Activated naive CD4-positive, alpha-beta T cell treated with anti-CD3 and anti-CD28 coated beads, Interleukin-2, amount 10 ng/mL, durations not matched to agents 7 days and 5 days (primary cell): ENCODE data around the gene PLCD4.

Experiments used
- CTCF ChIA-PET: fragments of 350-600 bp; sonication (Branson Sonifier 250); formaldehyde crosslinking; loops from one replicate; lab custom pipeline; 2021; ENCODE audit warnings: antibody characterized with exemption; lab: Charles Lee
- DNase-seq: peaks from one replicate; pipeline ENCODE4 v3.0.0-alpha.2; 2020
- H3K27ac Mint-ChIP-seq: one replicate; pipeline ENCODE4 v1.8.0; 2021; ENCODE audit warnings: mild to moderate bottlenecking, moderate library complexity, mixed read lengths
- H3K27me3 Mint-ChIP-seq: one replicate; pipeline ENCODE4 v1.8.0; 2021; ENCODE audit warnings: mild to moderate bottlenecking, mixed read lengths
- H3K36me3 Mint-ChIP-seq: one replicate; pipeline ENCODE4 v1.8.0; 2021; ENCODE audit warnings: mixed read lengths
- H3K4me1 Mint-ChIP-seq: one replicate; pipeline ENCODE4 v1.8.0; 2021; ENCODE audit warnings: mixed read lengths
- H3K4me3 Mint-ChIP-seq: one replicate; pipeline ENCODE4 v1.8.0; 2021; ENCODE audit warnings: mild to moderate bottlenecking, moderate library complexity, mixed read lengths
- H3K9me3 Mint-ChIP-seq: one replicate; pipeline ENCODE4 v1.8.0; 2021; ENCODE audit warnings: mixed read lengths

Gene PLCD4

GRCh38 chr2:218638372-218638771 lies 30.7 kb downstream of the PLCD4 start:
- no peaks in the 10 kb centered on the region for H3K27me3 Mint-ChIP-seq
- no peak for DNase-seq
- no peak overlapping the region for H3K4me3 Mint-ChIP-seq
- H3K4me1 Mint-ChIP-seq, result no peaks in the 10 kb centered on the region
- peaks cover 50% of the 10 kb centered on the region for H3K36me3 Mint-ChIP-seq
- no peaks in the 10 kb centered on the region for H3K9me3 Mint-ChIP-seq
- CTCF ChIA-PET, result interaction anchor here (1.2 kb wide), 1 partner anchor 10 kb away, joined by 4 read pairs; no protein-coding TSS in a partner anchor
- no peak overlapping the region for H3K27ac Mint-ChIP-seq

- Mint-ChIP-seq H3K27ac (no peak overlapping the region), H3K4me3 (no peak overlapping the region), H3K27me3 (no peaks in the 10 kb centered on the region), H3K9me3 (no peaks in the 10 kb centered on the region), H3K36me3 (peaks cover 49% of the 10 kb centered on the region), H3K4me1 (no peaks in the 10 kb centered on the region)
- no peak for DNase-seq
- CTCF ChIA-PET, result interaction anchor here (0.9 to 1.1 kb wide), 2 partner anchors 13 to 125 kb away, joined by 3 read pairs; no protein-coding TSS in a partner anchor
Measured at GRCh38 chr2:218642121-218642656, 34.5 kb downstream of the PLCD4 start.

DNA sequence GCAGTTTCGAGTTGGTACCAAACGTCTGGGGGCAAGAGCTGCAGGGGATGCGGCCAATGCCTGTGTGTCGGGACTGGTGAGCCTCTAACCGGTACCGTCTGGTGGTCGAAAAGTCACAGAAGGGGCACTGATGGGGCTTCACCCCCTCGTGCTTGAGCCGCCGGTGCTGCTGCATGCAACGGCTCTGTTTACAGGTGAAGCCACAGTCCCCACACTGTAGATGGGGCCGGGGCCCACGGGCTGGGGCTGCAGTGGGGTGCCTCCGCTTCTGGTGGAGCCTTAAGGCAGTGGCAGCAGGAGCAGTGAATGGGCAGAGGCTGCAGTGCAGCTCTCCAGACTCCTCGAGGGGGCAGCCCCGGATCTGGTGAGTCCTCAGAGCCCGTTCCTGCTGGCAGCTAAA lies 35.1 kb downstream of the PLCD4 start:
- H3K36me3 Mint-ChIP-seq, result peaks cover 48% of the 10 kb centered on the region
- no peak overlapping the region for H3K27ac Mint-ChIP-seq
- no peaks in the 10 kb centered on the region for H3K27me3 Mint-ChIP-seq
- CTCF ChIA-PET, result no interaction called here
- H3K9me3 Mint-ChIP-seq, result no peaks in the 10 kb centered on the region
- no peak overlapping the region for H3K4me3 Mint-ChIP-seq
- DNase-seq, result no peak
- H3K4me1 Mint-ChIP-seq, result no peaks in the 10 kb centered on the region

DNA sequence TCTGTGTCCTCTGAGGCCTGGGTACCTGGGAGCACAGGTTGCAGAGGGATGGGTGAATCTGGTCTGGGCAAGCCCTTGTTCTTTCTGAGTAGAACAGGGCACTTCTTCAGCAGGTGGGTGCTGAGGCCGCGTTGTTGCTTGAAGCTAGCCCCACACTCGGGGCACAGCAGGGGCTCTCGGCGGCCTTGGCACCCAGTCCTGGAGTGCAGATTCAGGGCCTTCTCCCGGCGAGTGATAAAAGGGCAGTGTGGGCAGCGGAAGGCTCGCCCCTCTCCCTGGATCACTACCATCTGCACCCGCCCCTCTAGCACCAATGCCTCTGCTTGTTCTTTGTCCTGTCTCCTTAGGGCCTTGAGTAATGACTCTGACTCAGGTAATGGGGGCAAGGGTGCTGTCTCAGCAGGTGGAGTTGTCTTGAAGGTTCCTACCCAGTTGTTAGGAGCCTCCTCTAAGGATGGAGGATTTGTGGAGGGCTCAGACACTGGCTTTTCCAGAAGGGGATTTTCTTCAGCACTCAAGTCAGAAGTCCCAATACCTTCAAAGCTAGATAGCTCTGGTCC lies 36.1 kb downstream of the PLCD4 start:
- H3K27me3 Mint-ChIP-seq, result no peaks in the 10 kb centered on the region
- H3K9me3 Mint-ChIP-seq, result no peaks in the 10 kb centered on the region
- H3K36me3 Mint-ChIP-seq, result peaks cover 50% of the 10 kb centered on the region
- H3K27ac Mint-ChIP-seq, result no peak overlapping the region
- no peak for DNase-seq
- CTCF ChIA-PET, result no interaction called here
- H3K4me1 Mint-ChIP-seq, result peaks cover 4% of the 10 kb centered on the region
- no peak overlapping the region for H3K4me3 Mint-ChIP-seq

- H3K36me3 Mint-ChIP-seq, result peaks cover 51% of the 10 kb centered on the region
- no peaks in the 10 kb centered on the region for H3K27me3 Mint-ChIP-seq
- H3K27ac Mint-ChIP-seq, result no peak overlapping the region
- no peaks in the 10 kb centered on the region for H3K9me3 Mint-ChIP-seq
- CTCF ChIA-PET, result no interaction called here
- H3K4me3 Mint-ChIP-seq, result no peak overlapping the region
- DNase-seq, result no peak
- peaks cover 4% of the 10 kb centered on the region for H3K4me1 Mint-ChIP-seq
Measured at GRCh38 chr2:218644721-218645120, 37.0 kb downstream of the PLCD4 start.

DNA sequence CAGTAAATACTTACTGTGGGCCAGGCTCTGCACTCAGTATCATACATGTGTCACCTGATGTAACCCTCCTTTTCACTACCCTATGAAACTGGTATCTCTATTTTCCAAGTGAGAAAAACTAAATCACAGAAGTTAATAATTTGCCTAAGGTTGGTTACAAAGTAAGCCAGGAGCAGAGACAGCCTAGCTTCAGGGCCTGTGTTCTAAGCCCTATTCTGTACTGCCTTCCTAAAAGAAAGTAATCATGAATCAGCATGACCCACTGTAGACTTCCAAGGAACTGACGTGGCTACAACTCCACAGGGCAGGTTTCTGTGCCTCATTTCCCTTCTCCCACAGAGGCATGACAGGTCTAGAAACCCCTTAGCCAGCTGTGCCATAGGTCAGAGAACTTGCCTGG lies 37.4 kb downstream of the PLCD4 start:
- Mint-ChIP-seq H3K4me3 (no peak overlapping the region), H3K4me1 (peaks cover 4% of the 10 kb centered on the region), H3K27me3 (no peaks in the 10 kb centered on the region), H3K9me3 (no peaks in the 10 kb centered on the region), H3K27ac (no peak overlapping the region), H3K36me3 (peaks cover 52% of the 10 kb centered on the region)
- CTCF ChIA-PET, result interaction anchor here (4.5 kb wide), 1 partner anchor 13 kb away, joined by 42 read pairs; the partner anchor contains the start of genes BCS1L and ZNF142
- DNase-seq, result no peak

DNA sequence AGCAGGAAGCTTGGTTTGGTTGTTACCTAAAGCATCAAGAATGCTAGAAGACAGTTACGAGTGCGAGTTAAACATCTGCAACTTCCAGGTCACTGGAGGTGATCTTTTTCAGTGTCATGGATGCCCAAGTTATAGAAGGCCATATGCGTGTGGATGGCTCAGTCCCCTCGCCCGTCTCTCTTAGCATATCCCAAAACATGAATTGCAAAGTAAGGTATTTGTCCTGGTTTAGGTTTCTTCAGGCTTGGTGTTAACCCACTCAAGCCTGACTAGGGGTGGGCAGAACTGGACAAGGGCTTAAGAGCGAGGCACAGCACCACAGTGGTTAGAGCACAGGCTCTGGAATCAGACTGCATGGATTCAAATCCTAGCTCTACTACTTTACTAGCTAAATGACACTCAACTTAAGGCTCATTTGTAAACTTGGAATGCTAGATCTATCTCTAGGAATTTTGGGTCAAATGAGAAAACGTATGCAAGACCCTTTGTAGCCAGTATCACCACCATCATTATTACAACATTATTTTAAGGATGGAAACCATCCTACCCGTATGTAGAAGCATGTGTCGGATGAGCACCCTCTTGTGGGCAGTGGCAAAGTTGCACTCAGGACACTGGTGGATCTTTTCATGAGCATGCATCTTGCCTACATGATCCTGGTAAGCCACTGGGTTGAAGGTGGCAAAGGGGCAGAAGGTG lies 40.5 kb downstream of the PLCD4 start:
- CTCF ChIA-PET, result interaction anchor here (0.6 to 4.5 kb wide), 10 partner anchors 9 to 376 kb away, joined by 3 to 42 read pairs (median 4); partner anchors contain the start of genes BCS1L, PLCD4, TMBIM1 and ZNF142
- no peak overlapping the region for H3K4me3 Mint-ChIP-seq
- H3K27ac Mint-ChIP-seq, result no peak overlapping the region
- DNase-seq, result peak; percentile 72
- H3K27me3 Mint-ChIP-seq, result no peaks in the 10 kb centered on the region
- peaks cover 57% of the 10 kb centered on the region for H3K36me3 Mint-ChIP-seq
- H3K4me1 Mint-ChIP-seq, result peaks cover 4% of the 10 kb centered on the region
- no peaks in the 10 kb centered on the region for H3K9me3 Mint-ChIP-seq

GRCh38 chr2:218648787-218649100 lies 41.0 kb downstream of the PLCD4 start:
- Mint-ChIP-seq H3K4me3 (no peak overlapping the region), H3K27ac (no peak overlapping the region), H3K9me3 (no peaks in the 10 kb centered on the region), H3K36me3 (peaks cover 57% of the 10 kb centered on the region), H3K4me1 (peaks cover 4% of the 10 kb centered on the region), H3K27me3 (no peaks in the 10 kb centered on the region)
- no peak for DNase-seq
- CTCF ChIA-PET, result interaction anchor here (1.0 to 4.5 kb wide), 3 partner anchors 9 to 22 kb away, joined by 3 to 42 read pairs (median 4); partner anchors contain the start of genes BCS1L and ZNF142

DNA sequence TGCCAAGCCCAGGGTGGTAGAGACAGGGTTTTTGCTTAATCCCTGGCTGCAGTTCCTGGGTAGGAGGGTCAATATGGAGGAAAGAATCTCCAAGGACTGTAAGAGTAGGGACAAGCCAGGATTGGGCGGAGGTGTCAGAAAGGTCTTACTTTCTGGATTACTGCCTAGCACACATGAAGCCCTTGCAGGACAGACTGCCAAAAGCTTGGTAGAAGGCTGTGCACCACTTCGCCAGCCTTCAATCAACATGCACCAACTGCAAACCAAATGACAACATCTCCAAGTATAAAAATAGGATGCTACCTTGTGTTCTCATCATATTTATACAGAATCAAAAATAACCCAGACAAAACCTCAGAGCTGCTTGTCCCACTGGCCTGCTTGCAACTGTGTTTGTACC lies 48.1 kb downstream of the PLCD4 start:
- CTCF ChIA-PET, result interaction anchor here (4.8 kb wide), 1 partner anchor 8 kb away, joined by 42 read pairs; no protein-coding TSS in a partner anchor
- peaks cover 36% of the 10 kb centered on the region for H3K36me3 Mint-ChIP-seq
- H3K4me3 Mint-ChIP-seq, result no peak overlapping the region
- no peaks in the 10 kb centered on the region for H3K27me3 Mint-ChIP-seq
- no peak overlapping the region for H3K27ac Mint-ChIP-seq
- no peaks in the 10 kb centered on the region for H3K9me3 Mint-ChIP-seq
- DNase-seq, result no peak
- H3K4me1 Mint-ChIP-seq, result peaks cover 33% of the 10 kb centered on the region

DNA sequence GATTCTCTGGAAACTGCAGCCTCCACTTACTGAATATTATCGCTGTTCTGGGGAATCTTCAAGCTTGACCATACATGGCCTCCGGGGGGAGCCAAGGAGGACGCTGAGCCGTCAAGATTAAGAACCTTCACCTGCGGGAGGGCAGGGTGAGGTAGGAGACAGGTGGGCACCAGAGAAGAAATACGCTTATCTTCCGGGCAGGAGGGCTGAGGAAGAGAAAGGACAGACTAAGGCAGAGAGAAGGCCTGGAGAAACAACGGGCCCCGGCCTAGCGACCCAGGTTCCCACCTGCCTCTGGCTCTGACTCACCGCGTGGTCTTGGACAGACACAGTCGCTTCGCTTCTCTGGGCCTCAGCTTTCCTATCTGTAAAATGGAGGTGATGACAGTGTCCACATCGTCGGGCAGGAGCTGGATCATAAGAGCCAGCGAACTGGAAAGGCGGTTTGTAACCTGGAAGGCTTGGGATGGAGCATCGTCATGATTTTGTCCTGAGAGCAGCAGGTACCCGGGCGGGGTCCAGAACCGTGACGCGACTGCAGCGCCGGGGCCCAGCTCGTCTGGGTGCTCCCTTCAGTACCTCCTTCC lies 51.1 kb downstream of the PLCD4 start:
- Mint-ChIP-seq H3K36me3 (peaks cover 34% of the 10 kb centered on the region), H3K9me3 (no peaks in the 10 kb centered on the region), H3K4me1 (peaks cover 33% of the 10 kb centered on the region), H3K4me3 (peak overlapping the region; percentile 90), H3K27me3 (no peaks in the 10 kb centered on the region), H3K27ac (peak overlapping the region; percentile 93)
- CTCF ChIA-PET, result interaction anchor here (0.5 to 5.3 kb wide), 11 partner anchors 11 to 303 kb away, joined by 3 to 42 read pairs (median 4); partner anchors contain the start of genes RNF25, STK36 and TTLL4
- peak; percentile 63 for DNase-seq

DNA sequence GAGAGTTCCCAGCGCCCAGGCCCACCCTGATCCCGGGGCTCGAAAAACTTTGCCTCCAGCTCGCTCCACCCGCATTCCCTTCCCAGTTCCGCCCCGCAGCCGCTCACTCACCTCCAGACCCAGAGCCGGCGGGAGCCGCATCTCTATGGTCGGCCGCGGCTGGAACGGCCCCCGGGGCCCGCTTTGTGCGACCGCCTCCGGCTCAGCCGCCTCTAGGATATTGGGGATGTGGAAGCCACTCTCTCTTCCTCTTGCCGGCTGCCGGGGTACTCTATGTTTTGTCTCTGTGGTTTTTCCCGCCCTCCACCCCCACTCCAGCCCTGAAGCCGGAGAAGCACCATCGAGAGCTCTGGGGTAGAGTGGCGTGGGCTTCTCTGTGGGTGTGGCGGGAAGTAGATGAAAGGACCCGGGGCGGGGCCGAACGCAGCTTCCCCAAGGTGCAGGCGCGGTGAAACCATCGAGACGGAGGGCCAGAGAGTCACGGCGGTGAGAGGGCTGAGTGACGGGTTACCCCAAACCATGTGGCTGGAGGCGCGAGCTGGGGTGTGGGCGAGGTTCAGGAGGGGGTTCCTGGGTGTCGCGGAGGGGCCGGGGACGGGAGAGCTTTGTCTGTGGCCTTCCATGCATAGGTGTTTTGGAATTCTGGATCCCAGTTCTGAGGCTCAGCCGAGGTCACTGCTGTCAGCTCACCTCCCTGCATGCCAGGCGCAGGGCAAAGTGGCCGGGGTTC lies 51.7 kb downstream of the PLCD4 start, which contains the start of the genes BCS1L and ZNF142:
TSS of gene BCS1L (plus strand) at position 426 of the 730 bp plus-strand sequence. CDS start 1,305 bp downstream, outside the sequence.
TSS of gene ZNF142 (minus strand) at position 366 of the 730 bp plus-strand sequence. CDS start 3,194 bp downstream, outside the sequence.
- CTCF ChIA-PET, result interaction anchor here (0.5 to 5.3 kb wide), 9 partner anchors 12 to 303 kb away, joined by 3 to 42 read pairs (median 4); partner anchors contain the start of genes RNF25, STK36 and TTLL4
- peak; percentile 98 for DNase-seq
- peak within 1 kb of the TSS; percentile 93 for H3K27ac Mint-ChIP-seq
- H3K36me3 Mint-ChIP-seq, result peaks cover 36% of the 10 kb centered on the region
- no peaks in the 10 kb centered on the region for H3K27me3 Mint-ChIP-seq
- peaks cover 33% of the 10 kb centered on the region for H3K4me1 Mint-ChIP-seq
- peak within 1 kb of the TSS; percentile 90 for H3K4me3 Mint-ChIP-seq
- H3K9me3 Mint-ChIP-seq, result no peaks in the 10 kb centered on the region

DNA sequence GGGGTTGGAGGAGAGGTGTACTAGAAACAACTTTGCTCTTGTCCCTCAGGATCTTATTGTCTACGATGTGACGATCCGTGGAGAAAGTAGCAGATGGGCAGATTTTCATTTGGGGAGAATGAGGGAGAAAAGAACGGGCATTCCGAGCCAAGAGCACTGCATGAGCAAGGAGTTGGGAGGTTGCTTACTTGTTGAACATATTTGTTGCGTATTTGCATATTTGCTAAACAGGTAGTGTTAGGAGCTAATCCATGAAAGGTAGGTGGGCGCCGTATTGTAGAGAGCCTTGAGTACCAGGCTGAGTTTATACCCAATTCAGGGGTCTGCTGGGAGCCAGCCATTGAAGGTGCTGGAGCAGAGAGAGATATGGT lies 52.3 kb downstream of the PLCD4 start:
- H3K4me1 Mint-ChIP-seq, result peaks cover 33% of the 10 kb centered on the region
- DNase-seq, result no peak
- peaks cover 41% of the 10 kb centered on the region for H3K36me3 Mint-ChIP-seq
- peak overlapping the region; percentile 93 for H3K27ac Mint-ChIP-seq
- no peaks in the 10 kb centered on the region for H3K9me3 Mint-ChIP-seq
- peak overlapping the region; percentile 90 for H3K4me3 Mint-ChIP-seq
- no peaks in the 10 kb centered on the region for H3K27me3 Mint-ChIP-seq
- CTCF ChIA-PET, result interaction anchor here (0.9 to 5.3 kb wide), 6 partner anchors 12 to 238 kb away, joined by 3 to 42 read pairs (median 9); no protein-coding TSS in a partner anchor

DNA sequence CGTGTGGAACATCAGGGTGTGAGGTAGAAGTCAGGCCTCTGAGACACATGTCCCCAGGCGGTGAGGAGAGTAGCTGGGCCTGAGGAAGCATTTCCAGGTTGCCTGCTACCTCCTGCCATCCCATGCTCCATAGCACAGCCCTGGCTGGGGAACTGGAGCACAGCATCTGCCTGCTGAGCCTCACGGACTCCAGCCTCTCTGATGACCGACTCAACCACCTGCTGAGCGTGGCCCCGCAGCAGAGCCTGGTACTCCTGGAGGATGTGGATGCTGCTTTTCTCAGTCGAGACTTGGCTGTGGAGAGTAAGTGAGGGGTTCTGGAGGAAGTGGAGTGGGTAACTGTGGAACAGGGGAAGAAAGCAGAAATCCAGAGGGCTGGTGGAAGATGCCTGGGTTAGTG lies 54.7 kb downstream of the PLCD4 start:
- Mint-ChIP-seq H3K9me3 (no peaks in the 10 kb centered on the region), H3K27ac (no peak overlapping the region), H3K4me3 (no peak overlapping the region), H3K36me3 (peaks cover 43% of the 10 kb centered on the region), H3K4me1 (peaks cover 29% of the 10 kb centered on the region), H3K27me3 (no peaks in the 10 kb centered on the region)
- CTCF ChIA-PET, result no interaction called here
- no peak for DNase-seq
